GM12878 (cell line): Measurements from ENCODE around the gene KLHL18. TPM values are rescaled to one million over a fixed set of nuclear protein-coding genes. Genes with fewer than 3 reads are reported as not detected.

Experiments
- ATAC-seq: fragments of 200-7000 bp; cut with Tn5 transposase; 3 replicates; pipeline ENCODE4 v1.9.1; 2020; ENCODE audit warnings: mild to moderate bottlenecking, moderate library complexity
- BruUV-seq: library from RNA; stranded (reverse); fragments of 400-500 nt; replicated peaks from 2 replicates; lab custom pipeline; 2021; lab: Mats Ljungman, UMichigan
- CTCF ChIA-PET: fragments of 300-600 bp; sonication (Branson Sonifier 250); formaldehyde crosslinking; extraction: SDS; loops from one replicate; lab custom pipeline; 2021; ENCODE audit warnings: inconsistent platforms; lab: Yijun Ruan, JAX
- POLR2A ChIA-PET: fragments of 350-600 bp; formaldehyde crosslinking; extraction: SDS; loops from one replicate; lab custom pipeline; 2021; ENCODE audit warnings: inconsistent platforms; lab: Charles Lee
- RAD21 ChIA-PET: fragments of 300-600 bp; sonication (Branson Sonifier 250); formaldehyde crosslinking; loops from one replicate; lab custom pipeline; 2023; ENCODE audit warnings: antibody characterized with exemption; ENCODE audit not compliant: unreplicated experiment; lab: Charles Lee
- SMC1A ChIA-PET: fragments of 300-600 bp; sonication (Branson Sonifier 250); formaldehyde crosslinking; loops from one replicate; lab custom pipeline; 2023; ENCODE audit not compliant: unreplicated experiment, uncharacterized antibody; lab: Charles Lee
- DNase-seq: peaks from one replicate; pipeline ENCODE4 v3.0.0-alpha.2; 2011; ENCODE audit warnings: low read depth, low spot score
- FAIRE-seq: peaks from 3 replicates; lab custom pipeline; 2011; peaks lifted over from hg19 to GRCh38; lab: Jason Lieb, UNC
- H2AFZ ChIP-seq: 2 replicates; pipeline ENCODE4 v1.6.0; 2011; ENCODE audit warnings: low read depth, low read length, control low read depth; ENCODE audit not compliant: control insufficient read depth
- H3K27ac ChIP-seq: 2 replicates; pipeline ENCODE4 v1.5.1; 2011; ENCODE audit warnings: control low read depth; ENCODE audit not compliant: control insufficient read depth, insufficient read depth
- H3K27me3 ChIP-seq, 2 experiments: replicated peaks in 1 of 2; 2 replicates each; pipeline versions ENCODE4 v1.6.0 to v1.6.1; 2011; ENCODE audit warnings: low read length in 1 of 2; ENCODE audit not compliant: control insufficient read depth in 2 of 2, insufficient read depth in 2 of 2
- H3K36me3 ChIP-seq, 2 experiments: 2 replicates each; pipeline ENCODE4 v1.5.1; 2011; ENCODE audit warnings: low read length in 1 of 2; ENCODE audit not compliant: control insufficient read depth in 2 of 2, insufficient read depth in 2 of 2
- H3K4me1 ChIP-seq: 2 replicates; pipeline ENCODE4 v1.6.1; 2011; ENCODE audit warnings: mild to moderate bottlenecking, low read length, moderate library complexity, mixed read lengths; ENCODE audit not compliant: control insufficient read depth, insufficient read depth
- H3K4me2 ChIP-seq: 2 replicates; pipeline ENCODE4 v1.6.0; 2011; ENCODE audit warnings: control low read depth; ENCODE audit not compliant: control insufficient read depth, insufficient read depth
- H3K4me3 ChIP-seq: fragments of 200-600 bp; sonication (generic); 2 replicates; pipeline ENCODE4 v1.5.1; 2016
- H3K79me2 ChIP-seq: 2 replicates; pipeline ENCODE4 v1.6.0; 2011; ENCODE audit warnings: low read length; ENCODE audit not compliant: control insufficient read depth, insufficient read depth
- H3K9ac ChIP-seq: 2 replicates; pipeline ENCODE4 v1.8.0; 2011; ENCODE audit warnings: low read length, control low read depth, mixed read lengths; ENCODE audit not compliant: control insufficient read depth, insufficient read depth
- H3K9me3 ChIP-seq: replicated peaks from 3 replicates; pipeline ENCODE4 v1.5.1; 2011; ENCODE audit warnings: mild to moderate bottlenecking, low read length; ENCODE audit not compliant: control insufficient read depth, insufficient read depth
- H4K20me1 ChIP-seq: 2 replicates; pipeline ENCODE4 v1.6.0; 2011; ENCODE audit not compliant: control insufficient read depth, insufficient read depth
- BRCA1 ChIP-seq: IDR thresholded peaks from 2 replicates; pipeline ENCODE4 v1.6.1; 2011; ENCODE audit warnings: low read depth, low read length, improper control_type of control experiment
- CUX1 ChIP-seq: IDR thresholded peaks from 2 replicates; pipeline ENCODE4 v1.6.1; 2012; ENCODE audit warnings: improper control_type of control experiment, low read depth, low read length; ENCODE audit not compliant: insufficient replicate concordance
- E2F4 ChIP-seq: IDR thresholded peaks from 2 replicates; pipeline ENCODE4 v1.6.1; 2012; ENCODE audit warnings: low read depth, low read length, improper control_type of control experiment
- EP300 ChIP-seq, 2 experiments: fragments of 150-350 bp in 1 of 2; IDR thresholded peaks; 2 replicates each; pipeline ENCODE4 v1.6.1; 2011 to 2012; ENCODE audit warnings: low read depth in 2 of 2, low read length in 2 of 2, borderline replicate concordance in 1 of 2, improper control_type of control experiment in 1 of 2, inconsistent platforms in 1 of 2; ENCODE audit not compliant: control insufficient read depth in 1 of 2
- KDM1A ChIP-seq: fragments of 200-600 bp; sonication (generic); IDR thresholded peaks from 2 replicates; pipeline ENCODE4 v1.6.1; 2016; ENCODE audit warnings: borderline replicate concordance
- NR2C2 ChIP-seq: IDR thresholded peaks from 2 replicates; pipeline ENCODE4 v1.6.1; 2011; ENCODE audit warnings: borderline replicate concordance, low read depth; ENCODE audit not compliant: control insufficient read depth, insufficient read length
- PML ChIP-seq: IDR thresholded peaks from 2 replicates; pipeline ENCODE4 v1.6.1; 2012; ENCODE audit warnings: low read length, inconsistent platforms
- POLR2AphosphoS2 ChIP-seq: IDR thresholded peaks from 2 replicates; pipeline ENCODE4 v1.6.1; 2011; ENCODE audit warnings: low read depth, mild to moderate bottlenecking, low read length, improper control_type of control experiment, moderate library complexity
- RAD21 ChIP-seq: IDR thresholded peaks from 2 replicates; pipeline ENCODE4 v1.6.1; 2011; ENCODE audit warnings: mild to moderate bottlenecking, low read depth, low read length, moderate library complexity; ENCODE audit not compliant: insufficient read depth
- TBL1XR1 ChIP-seq: IDR thresholded peaks from 2 replicates; pipeline ENCODE4 v1.6.1; 2012; ENCODE audit warnings: low read depth, low read length, improper control_type of control experiment
- ZNF274 ChIP-seq: IDR thresholded peaks from one replicate; pipeline ENCODE4 v1.8.0; 2011; ENCODE audit not compliant: insufficient read length, insufficient read depth
- WGBS: methylation state at CpG from one replicate; pipeline ENCODE4 v1.1.6; 2016; ENCODE audit warnings: low lambda C conversion rate; ENCODE audit not compliant: insufficient replicate concordance, insufficient coverage; ENCODE audit errors: missing lambda C conversion rate; 5-methylcytosine and 5-hydroxymethylcytosine counted together
- in situ Hi-C: fragments of 300-500 bp; cut with MboI; formaldehyde crosslinking; loops from 9 replicates; pipeline ENCODE4 v1.14.3; 2018; ENCODE audit warnings: mixed read lengths
- intact Hi-C: fragments of 100-400 bp; cut with micrococcal nuclease; formaldehyde crosslinking; loops from one replicate; pipeline ENCODE4 v1.14.2; 2022; ENCODE audit not compliant: unreplicated experiment
- polyA plus RNA-seq, 11 experiments: library from polyadenylated mRNA; depleted of rRNA in 4 of 11; unstranded in 6 of 11; stranded (reverse) in 5 of 11; fragments of >200 nt; fragmentation: Nextera tagmentation in 4 of 11; fragmentation: Illumina TruSeq in 1 of 11; extraction: Ambion mirVana in 4 of 11; extraction: Trizol in 1 of 11; gene quantifications; 1 replicate in 1 of 11; 2 replicates in 10 of 11; pipeline versions ENCODE4 v1.2.1 to v1.2.3, GENCODE V29; 2011 to 2016; ENCODE audit warnings: inconsistent platforms in 2 of 11, missing spikeins in 2 of 11, low read depth in 1 of 11
- total RNA-seq, 4 experiments: library from RNA; depleted of rRNA in 3 of 4; stranded (reverse); fragments of >200 nt in 3 of 4; fragmentation: Illumina TruSeq in 1 of 4; extraction: Trizol in 1 of 4; gene quantifications; 2 replicates each; pipeline versions ENCODE4 v1.2.1 to v1.2.3, GENCODE V29; 2013 to 2021

The KLHL18 gene
- total and polyA plus RNA-seq, 10 of the 15 experiments (the other 5 are each of a cell fraction or from before 2014, with no cell fraction given): 24.0 to 69.8 (median 51.7) TPM

- TF ChIP-seq E2F4 (no peak), PML (no peak), RAD21 (no peak), ZNF274 (no peak), NR2C2 (no peak)
Observed at GRCh38 chr3:47261301-47261700, 21.4 kb upstream of the KLHL18 start (continued).

- POLR2A ChIA-PET: no interaction called here
- no peak overlapping the region for H3K4me2 ChIP-seq
- SMC1A ChIA-PET: no interaction called here
- CTCF ChIA-PET: no interaction called here
- FAIRE-seq (no peak), DNase-seq (no peak), ATAC-seq (no peak)
- H3K4me3 ChIP-seq: no peak overlapping the region
- no TSS peak for BruUV-seq
- H3K4me1 ChIP-seq: peaks cover 11% of the 10 kb centered on the region
- H3K9ac ChIP-seq: no peak overlapping the region
- H3K9me3 ChIP-seq: no peaks in the 10 kb centered on the region
- RAD21 ChIA-PET: no interaction called here
- no peaks in the 10 kb centered on the region for H3K27me3 ChIP-seq
- TF ChIP-seq TBL1XR1 (no peak), EP300 (IDR thresholded peaks at IDR 0.05; ENCODE audit: borderline replicate concordance in 1 of 2, control insufficient read depth in 1 of 2, low read depth in 2 of 2, low read length in 2 of 2) (no peak), POLR2AphosphoS2 (no peak), BRCA1 (no peak), KDM1A (no peak), PML (no peak), CUX1 (no peak)
- in situ Hi-C loops (no loop called here), intact Hi-C loops (no loop called here)
- 100% methylated on average over 1 of the region's 1 CpG for WGBS
- no peak overlapping the region for H2AFZ ChIP-seq
- no peaks in the 10 kb centered on the region for H3K36me3 ChIP-seq
- no peak overlapping the region for H3K27ac ChIP-seq
- H4K20me1 ChIP-seq: no peaks in the 10 kb centered on the region
- H3K79me2 ChIP-seq: no peaks in the 10 kb centered on the region
Observed at GRCh38 chr3:47265008-47265407, 17.7 kb upstream of the KLHL18 start.
